Stomach (tissue), 4 donors: ENCODE measurements around the gene TMEM81.

ENCODE experiments used
- EP300 ChIP-seq: sonication (generic); formaldehyde crosslinking; IDR thresholded peaks from one replicate; pipeline ENCODE4 v1.6.1; 2017; ENCODE audit warnings: antibody characterized with exemption
- POLR2AphosphoS5 ChIP-seq, 3 donors: sonication (generic); formaldehyde crosslinking; IDR thresholded peaks; one replicate each; pipeline ENCODE4 v1.6.1; 2016; ENCODE audit warnings: antibody characterized with exemption in 3 of 3
- TF ChIP-seq, protein P1 (sequence below), 7 experiments: fragments of 450-650 bp in 4 of 7; fragments of 200-600 bp in 3 of 7; sonication (generic) in 3 of 7; IDR thresholded peaks; one replicate each; pipeline ENCODE4 v1.5.1; 2016 to 2019; ENCODE audit warnings: antibody characterized with exemption in 7 of 7, control low read depth in 2 of 7, mild to moderate bottlenecking in 1 of 7

- TF ChIP-seq EP300 (no peak), POLR2AphosphoS5 (IDR thresholded peaks at IDR 0.05) (no peak)
- TF ChIP-seq, protein P1, sequence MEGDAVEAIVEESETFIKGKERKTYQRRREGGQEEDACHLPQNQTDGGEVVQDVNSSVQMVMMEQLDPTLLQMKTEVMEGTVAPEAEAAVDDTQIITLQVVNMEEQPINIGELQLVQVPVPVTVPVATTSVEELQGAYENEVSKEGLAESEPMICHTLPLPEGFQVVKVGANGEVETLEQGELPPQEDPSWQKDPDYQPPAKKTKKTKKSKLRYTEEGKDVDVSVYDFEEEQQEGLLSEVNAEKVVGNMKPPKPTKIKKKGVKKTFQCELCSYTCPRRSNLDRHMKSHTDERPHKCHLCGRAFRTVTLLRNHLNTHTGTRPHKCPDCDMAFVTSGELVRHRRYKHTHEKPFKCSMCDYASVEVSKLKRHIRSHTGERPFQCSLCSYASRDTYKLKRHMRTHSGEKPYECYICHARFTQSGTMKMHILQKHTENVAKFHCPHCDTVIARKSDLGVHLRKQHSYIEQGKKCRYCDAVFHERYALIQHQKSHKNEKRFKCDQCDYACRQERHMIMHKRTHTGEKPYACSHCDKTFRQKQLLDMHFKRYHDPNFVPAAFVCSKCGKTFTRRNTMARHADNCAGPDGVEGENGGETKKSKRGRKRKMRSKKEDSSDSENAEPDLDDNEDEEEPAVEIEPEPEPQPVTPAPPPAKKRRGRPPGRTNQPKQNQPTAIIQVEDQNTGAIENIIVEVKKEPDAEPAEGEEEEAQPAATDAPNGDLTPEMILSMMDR (IDR thresholded peaks at IDR 0.05) = no peak
Measured at GRCh38 chr1:205128050-205128449, 43.8 kb upstream of the TMEM81 start.
